H1 (cell line): ENCODE measurements around the gene DUSP3. TPM values are rescaled to one million over a fixed set of nuclear protein-coding genes. Genes with fewer than 3 reads are reported as not detected.

Source experiments
- CTCF ChIA-PET: fragments of 300-600 bp; sonication (Branson Sonifier 250); formaldehyde crosslinking; loops from one replicate; lab custom pipeline; 2021; ENCODE audit not compliant: partially characterized antibody; lab: Charles Lee
- POLR2A ChIA-PET: fragments of 300-600 bp; sonication (Branson Sonifier 250); formaldehyde crosslinking; loops from one replicate; lab custom pipeline; 2021; ENCODE audit warnings: inconsistent platforms; ENCODE audit not compliant: partially characterized antibody; lab: Charles Lee
- DNase-seq, 2 experiments: peaks; one replicate each; pipeline versions ENCODE4 v3.0.0 to v3.0.0-alpha.2; 2010 to 2022; ENCODE audit warnings: low spot score in 2 of 2, low read depth in 1 of 2, mixed read lengths in 1 of 2
- FAIRE-seq: peaks from 2 replicates; lab custom pipeline; 2011; peaks lifted over from hg19 to GRCh38; lab: Jason Lieb, UNC
- H2AFZ ChIP-seq: 2 replicates; pipeline ENCODE4 v1.8.1; 2012; ENCODE audit warnings: low read length, inconsistent platforms
- H2AK5ac ChIP-seq: 2 replicates; pipeline ENCODE4 v1.6.1; 2013; ENCODE audit warnings: low read depth, low read length
- H2BK120ac ChIP-seq: replicated peaks from 2 replicates; pipeline ENCODE3; 2013; ENCODE audit warnings: low read depth, low read length, inconsistent platforms
- H2BK12ac ChIP-seq: 2 replicates; pipeline ENCODE4 v1.6.1; 2013; ENCODE audit warnings: low read depth, low read length
- H2BK15ac ChIP-seq: 2 replicates; pipeline ENCODE4 v1.6.1; 2013; ENCODE audit warnings: low read length
- H2BK20ac ChIP-seq: 2 replicates; pipeline ENCODE4 v1.6.1; 2013; ENCODE audit warnings: low read length
- H2BK5ac ChIP-seq: 2 replicates; pipeline ENCODE4 v1.6.1; 2013; ENCODE audit warnings: low read depth, low read length
- H3K14ac ChIP-seq: 2 replicates; pipeline ENCODE4 v1.6.1; 2013; ENCODE audit warnings: inconsistent platforms; ENCODE audit not compliant: insufficient read length
- H3K18ac ChIP-seq: 2 replicates; pipeline ENCODE4 v1.6.1; 2013; ENCODE audit warnings: low read length; ENCODE audit errors: extremely low read depth
- H3K23ac ChIP-seq: 2 replicates; pipeline ENCODE4 v1.6.1; 2013; ENCODE audit warnings: inconsistent platforms; ENCODE audit not compliant: insufficient read length
- H3K23me2 ChIP-seq: 2 replicates; pipeline ENCODE4 v1.6.1; 2013; ENCODE audit warnings: low read depth, low read length
- H3K27ac ChIP-seq: 2 replicates; pipeline ENCODE4 v1.6.1; 2011; ENCODE audit warnings: low read depth, low read length, inconsistent platforms
- H3K27me3 ChIP-seq, 4 experiments: replicated peaks in 1 of 4; 1 replicate in 1 of 4; 2 replicates in 3 of 4; pipeline versions ENCODE4 v1.6.1 to v1.8.1; 2011 to 2013; ENCODE audit warnings: low read length in 3 of 4, mild to moderate bottlenecking in 3 of 4, inconsistent platforms in 2 of 4, mixed read lengths in 2 of 4, moderate library complexity in 1 of 4; ENCODE audit not compliant: control insufficient read depth in 3 of 4, insufficient read depth in 3 of 4; ENCODE audit errors: extremely low read depth in 1 of 4
- H3K36me3 ChIP-seq, 4 experiments: 2 replicates each; pipeline versions ENCODE4 v1.6.1 to v1.8.1; 2011 to 2013; ENCODE audit warnings: mild to moderate bottlenecking in 4 of 4, low read length in 3 of 4, moderate library complexity in 2 of 4, control low read depth in 1 of 4, inconsistent platforms in 1 of 4; ENCODE audit not compliant: insufficient read depth in 4 of 4, control insufficient read depth in 2 of 4
- H3K4ac ChIP-seq: replicated peaks from 2 replicates; pipeline ENCODE3; 2013; ENCODE audit warnings: low read length, low read depth, mixed read lengths, inconsistent platforms; ENCODE audit not compliant: insufficient read length
- H3K4me1 ChIP-seq, 4 experiments: replicated peaks in 1 of 4; 1 replicate in 1 of 4; 2 replicates in 3 of 4; pipeline versions ENCODE4 v1.6.1 to v1.8.1; 2011 to 2013; ENCODE audit warnings: low read length in 3 of 4, inconsistent platforms in 2 of 4, mixed read lengths in 1 of 4; ENCODE audit not compliant: insufficient read depth in 4 of 4, control insufficient read depth in 3 of 4
- H3K4me2 ChIP-seq, 2 experiments: 2 replicates each; pipeline versions ENCODE4 v1.6.1 to v1.8.1; 2011 to 2013; ENCODE audit warnings: low read depth in 2 of 2, low read length in 2 of 2, control low read depth in 1 of 2, inconsistent platforms in 1 of 2, mild to moderate bottlenecking in 1 of 2; ENCODE audit not compliant: insufficient read depth in 1 of 2
- H3K4me3 ChIP-seq, 4 experiments: fragments of 200-600, 300-600 bp in 1 of 4; sonication (generic), shearing (Covaris generic), sonication (Bioruptor Twin) in 1 of 4; 2 replicates each; pipeline versions ENCODE4 v1.5.1 to v1.8.1; 2011 to 2016; ENCODE audit warnings: low read length in 4 of 4, low read depth in 3 of 4, control low read depth in 2 of 4, inconsistent platforms in 2 of 4, mild to moderate bottlenecking in 2 of 4, mixed read lengths in 1 of 4, moderate library complexity in 1 of 4; ENCODE audit not compliant: insufficient read depth in 2 of 4; ENCODE audit errors: extremely low read depth in 1 of 4
- H3K56ac ChIP-seq: replicated peaks from 2 replicates; pipeline ENCODE3; 2013; ENCODE audit warnings: low read depth, mild to moderate bottlenecking, mixed read lengths, low read length, inconsistent platforms; ENCODE audit not compliant: insufficient read length
- H3K79me1 ChIP-seq: 2 replicates; pipeline ENCODE4 v1.6.1; 2013; ENCODE audit warnings: low read depth, low read length, control low read depth
- H3K79me2 ChIP-seq, 2 experiments: 2 replicates each; pipeline versions ENCODE4 v1.6.1 to v1.8.1; 2012 to 2013; ENCODE audit warnings: low read length in 2 of 2, mild to moderate bottlenecking in 2 of 2, inconsistent platforms in 1 of 2; ENCODE audit not compliant: insufficient read depth in 2 of 2, control insufficient read depth in 1 of 2
- H3K9ac ChIP-seq, 4 experiments: replicated peaks in 1 of 4; 1 replicate in 1 of 4; 2 replicates in 3 of 4; pipeline versions ENCODE4 v1.6.1 to v1.8.1; 2011 to 2013; ENCODE audit warnings: low read depth in 3 of 4, low read length in 3 of 4, control low read depth in 2 of 4, mild to moderate bottlenecking in 2 of 4, moderate library complexity in 2 of 4, inconsistent platforms in 1 of 4; ENCODE audit errors: extremely low read depth in 1 of 4
- H3K9me3 ChIP-seq, 2 experiments: 2 replicates each; pipeline versions ENCODE4 v1.6.1 to v1.8.1; 2012 to 2013; ENCODE audit warnings: mild to moderate bottlenecking in 2 of 2, moderate library complexity in 2 of 2, control low read depth in 1 of 2, inconsistent platforms in 1 of 2, low read depth in 1 of 2, low read length in 1 of 2, mixed read lengths in 1 of 2; ENCODE audit not compliant: insufficient read depth in 2 of 2
- H4K20me1 ChIP-seq, 2 experiments: replicated peaks in 1 of 2; 2 replicates each; pipeline versions ENCODE3 to v1.8.1; 2011 to 2013; ENCODE audit warnings: inconsistent platforms in 2 of 2, low read length in 2 of 2, mild to moderate bottlenecking in 1 of 2; ENCODE audit not compliant: insufficient read depth in 2 of 2, control insufficient read depth in 1 of 2
- H4K5ac ChIP-seq: 2 replicates; pipeline ENCODE4 v1.6.1; 2013; ENCODE audit warnings: low read length, low read depth, mixed read lengths, inconsistent platforms; ENCODE audit not compliant: insufficient read length
- H4K8ac ChIP-seq: 2 replicates; pipeline ENCODE4 v1.8.0; 2013; ENCODE audit warnings: mild to moderate bottlenecking, moderate library complexity, low read length, inconsistent platforms; ENCODE audit not compliant: insufficient read depth; ENCODE audit errors: extremely low read depth
- H4K91ac ChIP-seq: replicated peaks from 2 replicates; pipeline ENCODE3; 2013; ENCODE audit warnings: low read length, mixed read lengths, inconsistent platforms; ENCODE audit not compliant: insufficient read length
- BACH1 ChIP-seq: IDR thresholded peaks from 2 replicates; pipeline ENCODE4 v1.6.1; 2012; ENCODE audit warnings: low read length, improper control_type of control experiment
- EP300 ChIP-seq, 2 experiments: IDR thresholded peaks; 1 replicate in 1 of 2; 2 replicates in 1 of 2; pipeline ENCODE4 v1.6.1; 2011 to 2012; ENCODE audit warnings: low read depth in 2 of 2, low read length in 2 of 2, mild to moderate bottlenecking in 2 of 2, borderline replicate concordance in 1 of 2, inconsistent platforms in 1 of 2, moderate library complexity in 1 of 2
- GABPA ChIP-seq: IDR thresholded peaks from 2 replicates; pipeline ENCODE4 v1.6.1; 2011; ENCODE audit warnings: mild to moderate bottlenecking, low read length, moderate library complexity, borderline replicate concordance; ENCODE audit not compliant: insufficient read depth
- TAF1 ChIP-seq: IDR thresholded peaks from 2 replicates; pipeline ENCODE4 v1.6.1; 2011; ENCODE audit warnings: mild to moderate bottlenecking, low read depth, low read length
- WGBS, 2 experiments: shearing (Covaris generic) in 1 of 2; methylation state at CpG; one replicate each; pipeline versions ENCODE4 v1.1.6 to v1.1.7; 2013 to 2015; ENCODE audit warnings: low lambda C conversion rate in 2 of 2, mixed read lengths in 2 of 2, inconsistent platforms in 1 of 2, low coverage in 1 of 2, missing lambda C conversion rate in 1 of 2; ENCODE audit not compliant: insufficient replicate concordance in 2 of 2, insufficient coverage in 1 of 2, insufficient read length in 1 of 2; ENCODE audit errors: extremely low coverage in 1 of 2, missing lambda C conversion rate in 1 of 2; 5-methylcytosine and 5-hydroxymethylcytosine counted together
- polyA plus RNA-seq, 7 experiments: library from polyadenylated mRNA; depleted of rRNA in 3 of 7; stranded (reverse) in 5 of 7; unstranded in 2 of 7; fragments of >200 nt in 5 of 7; fragments of 200-250 nt in 2 of 7; gene quantifications; 1 replicate in 5 of 7; 2 replicates in 1 of 7; 4 replicates in 1 of 7; pipeline versions ENCODE4 v1.2.1 to v1.2.3, GENCODE V29; 2011 to 2013; ENCODE audit warnings: missing spikeins in 2 of 7, mixed read lengths in 2 of 7
- total RNA-seq: library from RNA; stranded (reverse); fragmentation: NEBNext Ultra II Directional; extraction: Animal tissue kit (Norgen Biotek cat#: 25700); gene quantifications from 2 replicates; pipeline ENCODE4 v1.2.1, GENCODE V29; 2021
- TF ChIP-seq, protein P1 (sequence below): IDR thresholded peaks from 2 replicates; pipeline ENCODE4 v1.6.1; 2012; ENCODE audit warnings: inconsistent platforms
- TF ChIP-seq, protein P2 (sequence below): IDR thresholded peaks from 2 replicates; pipeline ENCODE4 v1.6.1; 2012; ENCODE audit warnings: low read length, inconsistent platforms

The DUSP3 gene
- total and polyA plus RNA-seq, 2 of the 8 experiments (the other 6 are each of a cell fraction or from before 2014, with no cell fraction given) = 15.1 to 21.2 TPM

DNA sequence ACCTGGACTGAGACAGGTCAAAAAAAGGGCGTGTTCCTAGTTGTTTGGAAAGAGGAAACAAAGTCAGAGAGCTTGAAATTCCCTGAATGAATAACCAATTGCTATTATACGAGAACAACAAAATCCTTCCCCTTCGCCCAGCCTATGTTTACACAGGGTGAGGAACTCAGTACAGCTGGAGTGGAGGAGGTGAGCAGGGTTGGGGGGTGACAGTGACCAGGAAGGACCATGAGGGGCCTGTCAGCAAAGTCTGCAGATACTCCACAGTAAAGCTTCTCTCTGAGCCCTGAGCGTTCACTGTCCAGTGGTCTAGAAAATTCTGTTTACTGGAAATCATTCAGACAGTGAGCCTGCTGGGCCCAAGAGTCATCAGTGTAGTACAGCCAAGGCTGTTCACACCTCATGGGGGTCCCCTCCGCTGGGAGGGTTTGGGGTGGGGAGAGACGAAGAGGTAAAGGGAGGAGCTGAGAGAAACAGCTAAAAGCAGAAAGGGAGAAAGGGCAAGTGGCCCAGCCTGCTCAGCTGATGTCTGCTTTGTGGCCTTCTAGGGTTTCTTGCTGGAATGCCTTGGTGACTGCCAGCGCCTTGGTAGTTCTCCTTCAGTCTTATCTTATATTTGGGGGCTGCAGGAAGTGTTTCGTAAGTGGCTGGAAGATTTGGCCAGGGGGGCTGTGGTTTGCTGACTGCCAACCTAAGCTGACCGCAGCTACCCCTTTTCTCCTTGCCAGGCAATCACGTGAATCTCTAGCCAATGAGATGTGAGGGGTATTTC lies 5.7 kb downstream of the DUSP3 start:
- Histone ChIP-seq H3K9me3 (no peaks in the 10 kb centered on the region), H3K4me1 (no peaks in the 10 kb centered on the region; a peak in 1 of 7 replicates), H3K56ac (no peak overlapping the region), H3K23ac (no peak overlapping the region), H4K8ac (no peak overlapping the region), H4K20me1 (peaks cover 2 to 4% of the 10 kb centered on the region in 2 experiments), H2AK5ac (no peak overlapping the region), H2AFZ (no peak overlapping the region), H3K9ac (no peak overlapping the region), H4K5ac (no peak overlapping the region), H3K23me2 (no peaks in the 10 kb centered on the region), H3K4me3 (no peak overlapping the region), H3K27ac (no peak overlapping the region), H2BK20ac (no peak overlapping the region), H3K4me2 (no peak overlapping the region), H2BK12ac (no peak overlapping the region), H3K79me2 (peaks cover 0 to 5% of the 10 kb centered on the region in 2 experiments; a peak in 2 of 4 replicates), H3K18ac (no peak overlapping the region), H3K4ac (no peak overlapping the region), H3K27me3 (no peaks in the 10 kb centered on the region), H2BK5ac (no peak overlapping the region), H4K91ac (no peak overlapping the region), H2BK120ac (no peak overlapping the region), H2BK15ac (no peak overlapping the region), H3K36me3 (peaks cover 3 to 26% (median 16%) of the 10 kb centered on the region in 4 experiments; a peak in 6 of 8 replicates), H3K14ac (no peak overlapping the region), H3K79me1 (peaks cover 3% of the 10 kb centered on the region; the same call in 1 of the 2 replicates)
- FAIRE-seq (no peak), DNase-seq (no peak)
- ChIA-PET CTCF (interaction anchor here (1.0 to 3.5 kb wide), 5 partner anchors 7 to 197 kb away, joined by 3 to 18 read pairs (median 4); no protein-coding TSS in a partner anchor), POLR2A (interaction anchor here (0.8 to 1.2 kb wide), 3 partner anchors 13 to 107 kb away, joined by 3 to 4 read pairs (median 3); no protein-coding TSS in a partner anchor)
- WGBS, 2 experiments = 81% methylated on average over 9 of the region's 10 CpGs; no CpG with 5 or more reads in 1 of the 2 experiments
- TF ChIP-seq, protein P1, sequence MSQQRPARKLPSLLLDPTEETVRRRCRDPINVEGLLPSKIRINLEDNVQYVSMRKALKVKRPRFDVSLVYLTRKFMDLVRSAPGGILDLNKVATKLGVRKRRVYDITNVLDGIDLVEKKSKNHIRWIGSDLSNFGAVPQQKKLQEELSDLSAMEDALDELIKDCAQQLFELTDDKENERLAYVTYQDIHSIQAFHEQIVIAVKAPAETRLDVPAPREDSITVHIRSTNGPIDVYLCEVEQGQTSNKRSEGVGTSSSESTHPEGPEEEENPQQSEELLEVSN = no peak
- no peak for TF ChIP-seq EP300 (IDR thresholded peaks at IDR 0.05; ENCODE audit: borderline replicate concordance in 1 of 2, low read depth in 2 of 2, low read length in 2 of 2)
- no peak for TF ChIP-seq BACH1
- TF ChIP-seq TAF1 = no peak
- TF ChIP-seq, protein P2, sequence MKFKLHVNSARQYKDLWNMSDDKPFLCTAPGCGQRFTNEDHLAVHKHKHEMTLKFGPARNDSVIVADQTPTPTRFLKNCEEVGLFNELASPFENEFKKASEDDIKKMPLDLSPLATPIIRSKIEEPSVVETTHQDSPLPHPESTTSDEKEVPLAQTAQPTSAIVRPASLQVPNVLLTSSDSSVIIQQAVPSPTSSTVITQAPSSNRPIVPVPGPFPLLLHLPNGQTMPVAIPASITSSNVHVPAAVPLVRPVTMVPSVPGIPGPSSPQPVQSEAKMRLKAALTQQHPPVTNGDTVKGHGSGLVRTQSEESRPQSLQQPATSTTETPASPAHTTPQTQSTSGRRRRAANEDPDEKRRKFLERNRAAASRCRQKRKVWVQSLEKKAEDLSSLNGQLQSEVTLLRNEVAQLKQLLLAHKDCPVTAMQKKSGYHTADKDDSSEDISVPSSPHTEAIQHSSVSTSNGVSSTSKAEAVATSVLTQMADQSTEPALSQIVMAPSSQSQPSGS = no peak
- TF ChIP-seq GABPA = no peak
